Uterus (tissue), 4 donors: ENCODE data around the gene DMXL1. TPM values are rescaled to one million over a fixed set of nuclear protein-coding genes. Genes with fewer than 3 reads are reported as not detected.

ENCODE experiments used
- DNase-seq, 2 donors: peaks; one replicate each; pipeline ENCODE4 v3.0.0-alpha.2; 2019 to 2020
- H3K27ac ChIP-seq, 2 donors: fragments of 200-600 bp; sonication (generic); 1 replicate in 1 of 2; 2 replicates in 1 of 2; pipeline ENCODE4 v1.5.1; 2016 to 2018
- H3K27me3 ChIP-seq, 2 donors: fragments of 200-600 bp; sonication (generic); one replicate each; pipeline ENCODE4 v1.5.1; 2018 to 2019; ENCODE audit warnings: control low read depth in 1 of 2
- H3K36me3 ChIP-seq, 2 donors: fragments of 200-600 bp; sonication (generic); one replicate each; pipeline ENCODE4 v1.5.1; 2019; ENCODE audit warnings: control low read depth in 1 of 2
- H3K4me1 ChIP-seq, 2 donors: fragments of 200-600 bp; sonication (generic); one replicate each; pipeline ENCODE4 v1.5.1; 2018 to 2019; ENCODE audit warnings: control low read depth in 1 of 2
- H3K4me3 ChIP-seq, 2 donors: fragments of 200-600 bp; sonication (generic); 1 replicate in 1 of 2; 2 replicates in 1 of 2; pipeline ENCODE4 v1.5.1; 2018 to 2019; ENCODE audit warnings: mild to moderate bottlenecking in 1 of 2
- H3K9me3 ChIP-seq, 2 donors: fragments of 200-600 bp; sonication (generic); one replicate each; pipeline ENCODE4 v1.5.1; 2019; ENCODE audit warnings: control low read depth in 1 of 2
- CTCF ChIP-seq, 4 experiments: fragments of 200-600 bp in 2 of 4; fragments of 450-650 bp in 2 of 4; sonication (generic) in 2 of 4; IDR thresholded peaks; one replicate each; pipeline ENCODE4 v1.5.1; 2016 to 2019; ENCODE audit warnings: antibody characterized with exemption in 4 of 4, mild to moderate bottlenecking in 2 of 4, moderate library complexity in 1 of 4
- POLR2A ChIP-seq, 2 donors: fragments of 450-650 bp; IDR thresholded peaks; one replicate each; pipeline ENCODE4 v1.6.1; 2016; ENCODE audit warnings: antibody characterized with exemption in 2 of 2, mild to moderate bottlenecking in 1 of 2, moderate library complexity in 1 of 2
- intact Hi-C: fragments of 100-400 bp; cut with DNase I; formaldehyde crosslinking; loops from one replicate; pipeline ENCODE4 v1.15.1; 2023; ENCODE audit warnings: low total_unique reads
- total RNA-seq, 4 donors: library from RNA; depleted of rRNA in 3 of 4; stranded (reverse); fragments of >200 nt in 3 of 4; gene quantifications; one replicate each; pipeline versions ENCODE4 v1.1.0 to v1.2.4, GENCODE V29; 2014 to 2023
- donor health status: DM: yes; HTN: yes; CAD: no.

The DMXL1 gene
- total RNA-seq, 4 donors from 2014 or later = 24.4 to 119 (median 56.1) TPM

GRCh38 chr5:119243888-119244287, 173.0 kb downstream of the DMXL1 start:
- no peak overlapping the region for H3K27ac ChIP-seq
- no peak overlapping the region for H3K4me3 ChIP-seq
- TF ChIP-seq POLR2A (IDR thresholded peaks at IDR 0.05) (no peak), CTCF (IDR thresholded peaks at IDR 0.05) (no peak)
- H3K36me3 ChIP-seq = no peaks in the 10 kb centered on the region
- no peaks in the 10 kb centered on the region for H3K9me3 ChIP-seq
- no peaks in the 10 kb centered on the region for H3K4me1 ChIP-seq
- no peaks in the 10 kb centered on the region for H3K27me3 ChIP-seq
- intact Hi-C loops = no loop called here
- no peak for DNase-seq

- H3K9me3 ChIP-seq = no peaks in the 10 kb centered on the region
- H3K27ac ChIP-seq = no peak overlapping the region
- TF ChIP-seq POLR2A (IDR thresholded peaks at IDR 0.05) (no peak), CTCF (IDR thresholded peaks at IDR 0.05) (no peak)
- intact Hi-C loops = no loop called here
- no peaks in the 10 kb centered on the region for H3K36me3 ChIP-seq
- H3K4me3 ChIP-seq = no peak overlapping the region
- H3K4me1 ChIP-seq = no peaks in the 10 kb centered on the region
- H3K27me3 ChIP-seq = no peaks in the 10 kb centered on the region
- no peak for DNase-seq
Observed at GRCh38 chr5:119250946-119251901, 180.3 kb downstream of the DMXL1 start.

GRCh38 chr5:119255571-119256356, 184.9 kb downstream of the DMXL1 start:
- Histone ChIP-seq H3K27ac (no peak overlapping the region), H3K27me3 (no peaks in the 10 kb centered on the region), H3K4me3 (no peak overlapping the region), H3K36me3 (no peaks in the 10 kb centered on the region), H3K9me3 (no peaks in the 10 kb centered on the region), H3K4me1 (no peaks in the 10 kb centered on the region)
- TF ChIP-seq CTCF (IDR thresholded peaks at IDR 0.05) = no peak
- no peak for TF ChIP-seq POLR2A (IDR thresholded peaks at IDR 0.05)
- DNase-seq = no peak
- intact Hi-C loops = no loop called here

GRCh38 chr5:119257613-119258012, 186.7 kb downstream of the DMXL1 start:
- no peaks in the 10 kb centered on the region for H3K36me3 ChIP-seq
- H3K27me3 ChIP-seq = no peaks in the 10 kb centered on the region
- TF ChIP-seq CTCF (IDR thresholded peaks at IDR 0.05) (no peak), POLR2A (IDR thresholded peaks at IDR 0.05) (no peak)
- no peaks in the 10 kb centered on the region for H3K9me3 ChIP-seq
- no peak for DNase-seq
- no peak overlapping the region for H3K4me3 ChIP-seq
- no peaks in the 10 kb centered on the region for H3K4me1 ChIP-seq
- H3K27ac ChIP-seq = no peak overlapping the region
- intact Hi-C loops = no loop called here

GRCh38 chr5:119263639-119264038, 192.8 kb downstream of the DMXL1 start:
- TF ChIP-seq POLR2A (IDR thresholded peaks at IDR 0.05) = no peak
- no peak for TF ChIP-seq CTCF (IDR thresholded peaks at IDR 0.05)
- Histone ChIP-seq H3K36me3 (no peaks in the 10 kb centered on the region), H3K9me3 (no peaks in the 10 kb centered on the region), H3K4me3 (no peak overlapping the region), H3K4me1 (no peaks in the 10 kb centered on the region), H3K27ac (no peak overlapping the region), H3K27me3 (no peaks in the 10 kb centered on the region)
- intact Hi-C loops = loop anchor here (10.0 kb wide), 1 partner anchor 141 kb away; no protein-coding TSS in a partner anchor
- no peak for DNase-seq
